GM18517 (cell line): ENCODE measurements around the gene AKR1C2.
"Not testable (repeated sequence)": the region's sequence is repeated elsewhere in the genome, so short reads cannot be mapped to it uniquely, and the experiment has no call there.

ENCODE experiments used
- ATAC-seq: cut with Tn5 transposase; IDR thresholded peaks from one replicate; pipeline ENCODE4 v1.9.1; 2021; ENCODE audit warnings: mild to moderate bottlenecking, moderate library complexity; ENCODE audit not compliant: unreplicated experiment

The AKR1C2 gene

DNA sequence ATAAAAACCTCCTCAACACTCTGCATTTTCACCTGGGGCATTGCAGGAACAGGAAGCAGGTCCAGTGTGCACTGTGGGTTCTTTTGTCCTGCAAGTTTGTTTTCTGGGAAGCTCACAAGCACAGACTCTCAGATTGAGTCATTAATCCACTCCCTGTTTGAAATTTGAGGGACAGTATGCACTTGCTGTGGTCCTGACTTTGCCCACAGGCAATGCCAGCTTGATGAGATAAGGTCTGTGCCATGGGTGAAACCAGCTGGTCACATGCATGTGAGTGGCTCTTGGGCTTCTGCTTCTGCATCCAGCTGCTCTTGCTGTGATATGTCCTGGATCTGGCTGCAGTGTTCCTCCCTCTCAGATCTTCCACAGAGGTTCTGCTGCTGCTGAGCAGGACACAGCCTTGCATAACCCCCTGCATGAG lies 21.8 kb upstream of the AKR1C2 start:
- not testable (repeated sequence) for ATAC-seq

DNA sequence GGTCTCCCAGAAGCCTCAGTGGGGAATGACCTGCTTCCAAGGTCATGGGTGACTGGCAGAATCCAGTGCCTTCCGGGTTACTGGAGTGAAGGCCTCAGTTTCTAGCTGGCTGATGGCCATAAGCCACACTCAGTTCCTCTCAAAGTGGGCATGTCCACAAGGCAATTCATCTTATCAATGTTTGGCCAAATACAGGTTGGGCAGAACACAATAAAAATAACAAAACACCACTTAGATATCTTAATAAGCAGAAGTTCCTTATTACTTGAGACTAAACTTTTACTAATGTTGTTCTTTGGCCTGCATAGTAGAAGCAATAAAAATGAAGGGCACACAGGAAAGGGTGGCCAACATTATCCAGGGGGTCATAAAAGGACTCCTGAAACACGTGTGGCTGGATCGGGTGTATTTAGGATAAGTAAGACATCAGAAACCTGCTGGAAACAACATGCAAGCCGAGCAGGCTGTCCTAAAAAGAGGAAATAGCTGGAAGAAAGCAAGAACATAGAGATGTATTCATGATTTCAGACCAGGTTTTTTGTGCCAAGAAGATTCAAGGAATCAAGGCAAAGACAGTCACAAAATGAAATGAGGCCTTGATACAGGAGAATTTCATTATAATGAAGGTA lies 19.6 kb upstream of the AKR1C2 start:
- no peak for ATAC-seq

DNA sequence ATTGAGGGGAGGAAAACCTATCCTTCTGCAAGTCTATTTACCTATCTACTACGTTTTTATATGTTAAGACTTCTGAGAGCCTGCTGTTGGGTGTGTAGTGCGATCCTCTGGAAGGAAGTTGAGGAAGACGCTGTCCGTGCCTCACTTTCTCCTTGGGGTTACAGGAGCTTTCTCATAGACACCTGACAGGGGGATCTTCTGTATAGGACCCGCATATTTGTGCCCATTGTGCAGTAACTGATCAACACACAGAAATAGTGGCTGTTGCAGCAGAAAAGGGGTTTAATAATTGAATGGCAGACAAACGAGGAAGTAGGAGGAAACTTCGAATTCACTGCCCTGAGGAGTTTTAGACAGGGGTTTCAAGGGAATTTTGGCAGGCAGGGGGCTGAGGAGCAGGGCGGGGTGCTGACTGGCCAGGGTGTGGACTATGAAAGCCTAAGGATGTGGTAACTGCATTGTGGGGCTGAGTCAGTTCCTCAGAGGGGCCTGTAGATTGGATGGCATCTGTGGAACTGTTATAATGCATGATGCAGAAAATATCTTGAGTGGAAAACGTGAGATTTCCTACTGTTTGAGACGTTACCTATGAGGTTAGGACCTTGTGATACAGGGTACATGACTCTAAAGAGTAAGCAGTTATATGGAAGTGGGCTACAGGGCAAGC lies 18.1 kb upstream of the AKR1C2 start:
- ATAC-seq = not testable (repeated sequence)

DNA sequence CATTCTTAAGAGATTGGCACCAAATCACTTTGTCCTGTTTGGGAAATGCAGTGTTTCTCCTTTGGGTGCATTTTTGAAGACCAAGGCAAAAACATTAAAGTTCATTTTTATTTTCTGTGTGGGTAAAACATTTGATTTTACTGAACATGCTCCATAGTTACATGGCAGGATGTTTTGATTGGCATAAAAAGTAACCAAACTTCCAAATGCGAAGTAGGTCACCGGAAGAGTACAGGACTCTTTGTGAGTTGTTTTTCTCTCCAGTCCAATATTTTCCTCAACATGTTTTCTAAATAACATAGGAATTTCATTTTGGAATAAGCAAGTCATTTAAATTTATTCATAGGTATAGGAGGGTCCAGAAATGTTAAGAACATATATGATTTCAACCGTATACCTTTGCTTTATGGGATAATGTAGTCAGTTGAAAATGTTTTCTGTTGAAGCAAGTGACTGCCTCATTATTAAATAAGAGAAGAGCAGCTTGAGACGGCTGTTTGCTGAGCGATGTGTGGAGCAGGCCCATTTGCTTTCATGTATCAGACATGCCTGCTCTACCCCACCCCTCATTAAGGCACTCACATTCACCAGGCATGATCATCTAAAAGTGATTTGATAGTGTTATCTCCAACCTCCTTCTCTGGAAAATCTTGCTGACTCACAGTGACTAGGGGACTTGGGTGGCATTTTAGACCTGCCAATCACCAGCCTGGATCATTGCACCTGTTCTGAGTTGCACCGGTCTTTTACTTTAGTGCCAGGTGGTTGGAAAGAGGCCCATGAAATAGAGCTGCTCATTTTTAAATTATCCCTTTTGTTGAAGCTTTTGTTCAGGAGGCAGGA lies 16.3 kb upstream of the AKR1C2 start:
- ATAC-seq = not testable (repeated sequence)

DNA sequence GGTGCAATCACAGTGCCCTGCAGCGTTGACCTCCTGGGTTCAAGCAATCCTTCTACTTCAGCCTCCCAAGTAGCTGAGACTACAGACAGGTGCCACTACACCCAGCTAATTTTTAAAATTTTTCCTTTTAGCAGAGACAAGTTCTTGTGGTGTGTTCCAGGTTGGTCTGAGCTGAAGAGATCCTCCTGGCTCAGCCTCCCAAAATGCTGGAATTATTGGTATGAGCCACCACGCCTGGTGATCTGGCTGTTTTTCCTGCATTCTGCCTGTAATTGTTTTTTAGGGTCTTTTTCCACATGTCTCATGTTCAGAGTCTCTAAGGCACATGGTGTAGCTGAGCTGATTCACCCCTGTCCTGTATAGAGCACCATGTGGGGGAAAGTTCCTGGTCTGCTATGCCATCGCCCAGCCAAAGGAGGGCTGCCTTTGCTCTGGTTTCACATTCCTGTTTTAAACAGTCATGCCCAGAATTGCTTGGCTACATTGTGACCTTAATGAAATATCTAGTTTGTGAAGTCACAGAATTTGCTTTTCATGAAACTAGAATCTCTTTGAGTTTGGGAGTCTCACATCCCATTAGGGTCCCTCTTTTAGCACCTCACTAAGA lies 15.1 kb upstream of the AKR1C2 start:
- not testable (repeated sequence) for ATAC-seq

DNA sequence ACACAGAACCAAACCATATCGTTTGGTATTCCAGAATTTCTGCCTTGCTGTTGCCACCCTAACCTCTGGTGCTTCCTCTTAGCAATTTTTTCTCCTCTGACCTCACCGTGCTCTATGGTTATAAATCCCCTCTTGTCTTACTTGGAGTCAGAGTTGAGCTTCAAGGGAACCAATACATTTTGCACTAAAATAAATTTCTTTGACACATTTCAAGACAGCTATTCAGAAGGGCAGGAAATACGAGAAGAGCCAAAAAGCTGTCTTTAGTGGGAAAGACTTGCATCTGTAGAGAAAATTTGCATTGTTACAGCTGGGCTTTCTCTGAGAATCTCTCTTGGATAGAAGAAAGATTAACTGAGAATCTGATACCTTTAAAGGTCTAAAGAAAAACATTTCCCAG lies 14.5 kb upstream of the AKR1C2 start:
- no peak for ATAC-seq

DNA sequence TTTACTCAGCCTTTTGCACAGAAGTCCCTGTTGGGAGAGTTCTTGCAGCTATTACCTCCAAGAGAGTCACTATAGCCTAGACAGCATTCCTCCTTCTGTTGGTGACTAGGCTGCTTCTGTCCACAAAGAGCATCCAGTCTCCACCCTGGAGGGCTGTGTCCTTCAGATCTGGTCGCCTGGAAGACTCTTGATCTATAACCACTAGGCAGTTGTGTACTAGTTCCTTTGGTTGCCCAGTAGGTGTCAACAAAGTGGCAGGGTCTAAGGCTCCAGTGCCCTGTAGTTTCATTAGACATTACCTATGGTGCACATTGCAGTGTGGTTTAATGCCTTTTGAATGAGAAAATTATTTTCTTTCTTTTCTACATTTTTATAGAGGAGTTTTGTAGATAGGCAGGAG lies 11.3 kb upstream of the AKR1C2 start:
- no peak for ATAC-seq

DNA sequence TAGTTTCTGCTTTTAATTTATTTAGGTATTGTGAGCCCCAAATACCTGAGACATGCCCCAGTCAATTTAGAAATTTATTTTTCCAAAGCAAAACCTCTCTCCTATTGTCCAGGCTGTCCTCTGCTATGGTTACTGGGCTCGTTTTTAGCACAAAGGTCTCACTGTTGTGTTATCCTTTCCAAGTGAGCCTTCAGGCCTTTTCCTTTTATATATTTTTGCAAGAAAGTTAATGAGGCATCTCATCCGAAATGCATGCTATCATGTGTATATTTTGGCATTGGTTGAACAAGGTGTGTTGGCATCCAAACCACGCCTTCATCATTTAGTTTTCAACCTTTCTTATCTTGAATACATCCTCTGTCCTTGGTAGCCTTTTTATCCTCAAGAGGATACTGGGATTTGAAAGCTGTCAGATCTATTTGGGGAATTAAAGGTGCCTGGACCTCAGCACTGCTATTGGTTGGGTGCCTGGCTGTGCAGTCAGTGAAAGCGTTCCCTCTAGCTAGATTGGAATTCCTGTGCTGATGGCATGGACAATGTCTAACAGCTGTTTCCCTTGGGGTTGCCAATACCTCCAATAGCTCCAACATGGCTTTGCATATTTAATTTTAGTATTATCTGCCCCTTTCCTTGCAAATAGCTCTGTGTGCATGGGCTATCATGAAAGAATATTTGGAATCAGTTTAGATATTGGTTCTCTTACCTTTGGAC lies 10.7 kb upstream of the AKR1C2 start:
- not testable (repeated sequence) for ATAC-seq

DNA sequence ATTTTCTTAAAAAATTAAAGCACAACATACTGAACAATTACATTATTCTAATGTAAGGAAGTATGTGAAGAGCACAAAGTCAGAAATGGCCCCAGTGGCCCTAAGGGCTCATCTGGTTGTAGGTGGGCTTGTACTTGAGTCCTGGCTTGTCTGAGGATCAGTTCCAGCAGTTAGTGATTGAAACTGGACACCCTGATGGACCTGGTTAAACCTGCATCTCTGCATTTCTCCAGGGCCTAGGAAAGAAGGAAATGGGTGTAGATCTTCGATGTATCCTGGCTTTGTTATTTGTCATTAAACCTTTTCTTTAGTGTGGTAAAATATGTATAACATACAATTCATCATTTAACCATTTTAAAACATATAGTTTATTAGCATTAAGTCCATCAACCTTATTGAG lies 9.7 kb upstream of the AKR1C2 start:
- ATAC-seq = no peak

DNA sequence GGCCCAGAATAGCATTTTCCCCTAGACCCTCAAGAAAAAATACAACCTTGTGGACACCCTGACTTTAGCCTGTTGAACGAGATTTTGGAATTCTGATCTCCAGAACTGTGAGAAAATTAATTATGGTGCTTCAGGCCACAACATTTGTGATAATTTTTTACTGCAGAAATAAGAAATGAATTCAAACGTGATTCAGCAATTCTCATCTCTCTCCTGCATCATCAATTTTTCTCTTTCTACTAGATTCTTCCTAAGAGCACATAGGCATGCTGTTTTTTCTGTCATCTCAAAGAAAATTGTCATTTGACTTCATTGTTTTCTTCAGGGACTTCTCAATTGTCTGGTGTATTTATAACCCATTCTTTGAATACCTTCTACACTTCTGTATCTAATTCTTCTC lies 8.9 kb upstream of the AKR1C2 start:
- ATAC-seq = no peak

DNA sequence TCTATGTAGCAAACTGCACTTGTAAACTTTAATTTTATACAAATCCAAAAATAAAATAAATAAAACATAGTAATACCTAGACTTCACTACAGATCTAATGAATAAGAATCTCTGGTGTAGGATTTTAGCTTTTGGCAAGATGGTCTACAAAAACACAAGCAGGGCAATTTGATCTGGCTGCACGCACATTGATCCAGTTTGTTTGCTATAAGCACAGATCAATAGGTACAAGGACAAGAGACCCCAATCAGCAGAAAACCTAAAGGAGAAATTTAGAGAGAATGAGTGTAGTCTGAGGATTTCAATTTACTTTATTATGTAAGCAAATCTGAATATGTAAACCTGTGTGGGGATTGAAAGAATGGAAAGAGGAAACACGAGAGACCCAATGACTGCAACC lies 7.7 kb upstream of the AKR1C2 start:
- not testable (repeated sequence) for ATAC-seq

DNA sequence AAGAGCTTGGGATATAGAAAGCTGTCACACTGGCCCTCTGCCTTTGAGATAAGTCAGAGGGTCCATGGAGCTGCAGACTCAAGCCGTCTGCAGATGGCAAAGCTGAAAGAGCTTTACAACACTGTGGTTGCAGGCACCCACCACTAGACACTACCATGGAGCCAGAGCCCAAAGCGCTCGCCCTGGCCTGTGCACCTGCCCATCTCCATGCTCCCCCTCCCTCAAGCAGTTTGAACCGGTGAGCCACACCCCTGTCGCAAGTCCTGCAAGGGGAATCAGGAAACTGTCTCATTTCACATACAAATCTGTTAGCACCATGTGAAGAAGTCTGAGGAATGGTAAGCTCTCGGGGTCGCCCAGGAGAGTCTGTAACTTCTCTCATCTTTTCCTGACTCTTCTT lies 6.4 kb upstream of the AKR1C2 start:
- not testable (repeated sequence) for ATAC-seq

DNA sequence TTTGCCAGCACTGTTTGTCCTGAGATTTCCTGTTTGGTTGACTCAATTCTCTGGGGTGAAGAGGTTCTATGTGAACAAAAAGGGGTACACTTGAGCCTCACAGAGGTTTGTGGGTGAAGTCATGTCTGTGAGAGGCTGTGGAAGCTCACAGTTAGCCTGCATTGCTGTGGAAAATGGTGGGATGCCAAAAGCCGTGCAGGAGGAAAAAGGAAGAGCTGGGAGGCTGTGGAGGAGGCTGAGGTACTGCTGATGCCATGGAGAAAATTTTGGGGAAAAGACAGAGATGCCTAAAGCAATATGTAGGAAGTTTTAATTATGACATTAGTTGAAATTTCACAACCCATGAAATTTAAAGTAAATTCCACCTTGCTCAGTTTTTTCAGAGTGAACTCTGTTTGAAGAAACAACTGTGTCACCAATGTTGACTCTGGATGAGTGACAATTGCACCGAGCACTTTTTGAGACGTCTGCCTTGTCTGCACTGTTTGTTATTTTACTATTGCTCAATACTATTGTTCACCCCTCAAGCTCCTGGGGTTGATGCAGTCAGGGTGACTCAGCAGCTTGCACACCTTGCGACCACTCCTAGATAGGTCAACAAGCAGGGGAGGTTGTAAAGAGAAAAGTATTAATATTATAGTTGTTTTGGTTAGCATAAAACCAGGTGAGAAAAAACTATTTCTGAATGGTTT lies 5.3 kb upstream of the AKR1C2 start:
- not testable (repeated sequence) for ATAC-seq

DNA sequence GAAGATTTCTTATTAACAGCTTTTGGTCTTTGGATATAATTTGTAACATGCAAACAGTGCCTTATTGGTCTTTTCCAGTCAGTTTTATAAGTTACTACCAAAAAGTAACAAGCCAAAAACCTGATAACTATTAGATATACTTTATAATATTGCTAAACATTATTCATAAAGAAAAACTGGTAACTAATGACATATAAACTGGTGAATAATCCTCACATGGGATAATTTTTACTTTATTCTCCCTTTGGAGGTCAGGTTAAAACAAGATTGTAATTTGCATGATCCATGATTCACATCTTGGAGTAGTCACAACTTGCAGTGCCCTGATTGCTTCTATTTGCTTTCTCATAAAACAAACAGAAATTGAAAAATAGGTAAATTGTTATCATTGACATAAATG lies 844 bp upstream of the AKR1C2 start:
- not testable (repeated sequence) for ATAC-seq

DNA sequence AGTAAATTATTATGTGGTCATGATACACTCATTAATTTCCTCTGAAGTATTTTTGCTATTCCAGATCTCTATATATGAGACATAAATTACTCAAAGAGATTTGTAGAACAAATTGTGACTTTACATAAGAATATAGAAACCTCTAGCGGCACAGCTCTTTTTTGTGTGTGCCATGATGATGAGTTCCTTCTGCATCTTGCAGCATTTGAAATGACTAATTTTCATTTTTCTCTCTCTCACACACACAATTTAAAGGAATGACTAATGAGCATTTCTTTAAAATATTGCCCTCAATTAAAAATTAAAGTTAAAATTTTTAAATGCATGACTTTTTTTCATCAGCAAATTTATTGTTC lies 351 bp upstream of the AKR1C2 start:
- not testable (repeated sequence) for ATAC-seq

DNA sequence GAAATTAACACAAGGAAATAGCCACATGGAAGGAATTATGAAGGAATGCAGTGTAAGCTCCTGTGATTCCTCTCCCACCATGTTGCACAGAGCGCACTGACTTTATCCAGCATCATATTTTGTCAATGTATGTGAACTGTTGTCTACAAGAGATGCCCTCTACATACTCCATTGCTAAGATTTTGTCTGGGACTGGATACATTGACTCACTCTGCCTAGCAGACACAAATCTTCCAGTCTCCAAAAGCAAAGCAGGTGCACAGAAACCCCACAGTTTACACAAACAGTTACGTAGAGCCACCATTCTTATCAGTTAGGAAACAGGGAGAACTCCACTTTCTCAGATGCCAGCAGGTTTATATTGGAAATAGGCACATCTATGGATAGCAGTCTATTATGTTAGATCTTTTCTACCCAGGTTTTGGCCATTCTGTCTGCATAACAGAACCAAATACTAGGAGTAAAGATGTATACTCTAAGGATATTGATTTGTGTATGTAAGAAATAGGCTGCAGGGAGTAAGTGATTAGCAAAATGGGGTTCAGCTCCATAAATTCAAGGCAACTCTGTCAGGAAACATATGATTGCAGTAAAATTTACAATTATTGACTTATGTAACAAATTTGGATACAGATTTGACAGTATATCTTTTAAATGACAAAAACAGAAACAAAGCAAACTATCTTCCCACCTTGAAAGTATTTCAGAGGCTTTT lies 1.5 kb downstream of the AKR1C2 start:
- no peak for ATAC-seq

DNA sequence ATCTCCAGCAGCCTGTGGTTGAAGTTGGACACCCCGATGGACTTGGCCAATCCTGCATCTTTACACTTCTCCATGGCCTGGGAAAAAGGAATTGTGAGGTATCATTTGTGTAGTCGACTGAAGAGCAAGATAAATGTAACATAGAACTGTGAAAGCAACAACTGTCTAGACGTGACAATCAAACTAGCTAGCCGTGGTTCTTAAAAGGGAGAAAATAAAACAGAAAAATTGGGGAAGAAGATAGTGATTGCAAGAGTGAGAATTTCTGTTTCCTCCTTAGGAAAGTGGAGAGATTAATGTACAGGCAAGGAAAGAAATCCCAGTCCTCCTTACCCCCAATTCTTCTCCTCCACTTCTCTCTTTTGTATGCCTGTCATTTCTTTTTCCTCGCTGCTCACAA lies 5.0 kb downstream of the AKR1C2 start:
- ATAC-seq = no peak

DNA sequence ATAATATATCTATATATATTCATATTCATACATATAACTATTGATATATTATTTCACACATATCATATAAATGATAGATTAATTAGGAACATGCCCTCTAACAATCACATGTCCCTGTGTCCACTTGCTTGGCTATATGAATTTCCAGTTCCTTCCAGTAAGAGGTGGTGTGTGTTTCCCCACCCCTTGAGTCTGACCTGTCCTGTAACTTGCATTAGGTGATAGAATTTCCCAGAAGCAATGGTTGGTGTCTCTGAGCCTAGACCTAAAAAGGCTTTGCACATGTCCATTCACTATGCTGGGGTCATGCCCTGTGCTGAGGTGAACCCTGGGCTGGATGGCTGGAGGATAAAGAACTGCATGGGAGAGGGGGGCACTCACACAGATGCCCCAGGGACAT lies 9.4 kb downstream of the AKR1C2 start:
- ATAC-seq = not testable (repeated sequence)

DNA sequence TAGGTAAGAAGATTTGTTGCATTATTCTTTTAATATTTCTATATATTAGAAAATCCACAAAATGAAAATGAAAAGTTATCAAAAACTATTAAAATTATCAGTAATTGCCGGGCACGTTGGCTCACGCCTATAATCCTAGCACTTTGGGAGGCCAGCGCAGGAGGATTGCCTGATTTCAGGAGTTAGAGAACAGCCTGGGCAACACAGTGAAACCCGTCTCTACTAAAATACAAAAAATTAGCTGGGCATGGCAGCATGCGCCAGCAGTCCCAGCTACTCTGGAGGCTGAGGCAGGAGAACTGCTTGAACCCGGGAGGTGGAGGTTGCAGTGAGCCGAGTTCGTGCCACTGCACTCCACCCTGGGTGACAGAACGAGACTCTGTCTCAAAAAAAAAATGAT lies 11.1 kb downstream of the AKR1C2 start:
- not testable (repeated sequence) for ATAC-seq

DNA sequence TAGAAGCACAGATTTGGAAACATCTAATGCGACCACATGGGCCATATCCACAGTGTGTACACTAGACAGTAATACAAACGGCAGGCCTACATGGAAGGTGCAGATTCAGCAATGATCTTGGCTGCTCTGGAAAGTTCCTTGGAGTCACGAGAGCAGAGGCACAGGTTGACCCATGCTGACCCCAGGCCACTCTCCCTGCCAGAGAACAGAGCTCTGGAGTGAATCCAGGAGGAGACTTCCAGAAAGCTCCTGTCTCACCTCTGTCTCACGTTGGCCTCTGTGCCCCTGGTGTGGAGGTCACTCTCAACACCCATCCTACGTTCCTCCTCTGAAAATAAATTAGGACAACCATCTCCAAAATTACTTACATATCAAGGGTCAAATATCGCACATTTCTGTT lies 12.2 kb downstream of the AKR1C2 start:
- ATAC-seq = not testable (repeated sequence)
